CD8-positive, alpha-beta memory T cell (primary cell): Measurements from ENCODE around the gene SLMAP. TPM values are rescaled to one million over a fixed set of nuclear protein-coding genes. Genes with fewer than 3 reads are reported as not detected.

Experiments used
- CTCF ChIA-PET: fragments of 350-600 bp; sonication (Branson Sonifier 250); formaldehyde crosslinking; loops from one replicate; lab custom pipeline; 2021; ENCODE audit warnings: antibody characterized with exemption; lab: Charles Lee
- POLR2A ChIA-PET: fragments of 350-600 bp; sonication (Branson Sonifier 250); formaldehyde crosslinking; loops from one replicate; lab custom pipeline; 2021; ENCODE audit warnings: antibody characterized with exemption; lab: Charles Lee
- DNase-seq, 5 donors: peaks; one replicate each; pipeline versions ENCODE4 v3.0.0 to v3.0.0-alpha.2; 2020 to 2022; ENCODE audit warnings: mixed read lengths in 1 of 5
- H3K27ac ChIP-seq: one replicate; pipeline ENCODE4 v1.7.0; 2013; ENCODE audit warnings: low read depth, mild to moderate bottlenecking, low read length, moderate library complexity
- H3K27me3 ChIP-seq: 2 replicates; pipeline ENCODE4 v1.7.0; 2013; ENCODE audit warnings: low read length, mild to moderate bottlenecking; ENCODE audit not compliant: insufficient read depth, poor library complexity, severe bottlenecking
- H3K36me3 ChIP-seq: 2 replicates; pipeline ENCODE4 v1.7.0; 2013; ENCODE audit warnings: mild to moderate bottlenecking, low read length, moderate library complexity; ENCODE audit not compliant: insufficient read depth
- H3K4me1 ChIP-seq: 2 replicates; pipeline ENCODE4 v1.7.0; 2013; ENCODE audit warnings: mild to moderate bottlenecking, low read length, moderate library complexity; ENCODE audit not compliant: insufficient read depth
- H3K4me3 ChIP-seq: 2 replicates; pipeline ENCODE4 v1.7.0; 2013; ENCODE audit warnings: mild to moderate bottlenecking, low read length
- H3K9me3 ChIP-seq: 2 replicates; pipeline ENCODE4 v1.7.0; 2013; ENCODE audit warnings: mild to moderate bottlenecking, low read length
- H3K27ac Mint-ChIP-seq, 8 donors: one replicate each; pipeline ENCODE4 v1.8.0; 2020 to 2021; ENCODE audit warnings: mixed read lengths in 8 of 8, mild to moderate bottlenecking in 6 of 8, inconsistent platforms in 3 of 8, moderate library complexity in 3 of 8
- H3K27me3 Mint-ChIP-seq, 2 donors: one replicate each; pipeline ENCODE4 v1.8.0; 2020 to 2021; ENCODE audit warnings: mixed read lengths in 2 of 2, mild to moderate bottlenecking in 1 of 2, moderate library complexity in 1 of 2
- H3K36me3 Mint-ChIP-seq, 3 donors: one replicate each; pipeline ENCODE4 v1.8.0; 2020 to 2021; ENCODE audit warnings: mixed read lengths in 3 of 3, inconsistent platforms in 1 of 3, mild to moderate bottlenecking in 1 of 3
- H3K4me1 Mint-ChIP-seq, 3 donors: one replicate each; pipeline ENCODE4 v1.8.0; 2020 to 2021; ENCODE audit warnings: mixed read lengths in 3 of 3, inconsistent platforms in 1 of 3, mild to moderate bottlenecking in 1 of 3
- H3K4me3 Mint-ChIP-seq, 7 donors: one replicate each; pipeline ENCODE4 v1.8.0; 2020 to 2021; ENCODE audit warnings: mixed read lengths in 7 of 7, mild to moderate bottlenecking in 6 of 7, moderate library complexity in 4 of 7, inconsistent platforms in 2 of 7
- H3K9me3 Mint-ChIP-seq, 5 donors: one replicate each; pipeline ENCODE4 v1.8.0; 2020 to 2022; ENCODE audit warnings: mixed read lengths in 5 of 5, mild to moderate bottlenecking in 3 of 5, moderate library complexity in 2 of 5, inconsistent platforms in 1 of 5
- polyA plus RNA-seq: library from polyadenylated mRNA; unstranded; fragments of 300-500 nt; fragmentation: Illumina TruSeq; gene quantifications from one replicate; pipeline ENCODE4 v1.2.3, GENCODE V29; 2021
- total RNA-seq, 2 experiments: library from RNA; stranded (reverse); gene quantifications; one replicate each; pipeline ENCODE4 v1.2.3, GENCODE V29; 2021

SLMAP gene
- total and polyA plus RNA-seq, 3 experiments from 2014 or later: 26.7 to 57.8 (median 55.8) TPM

DNA sequence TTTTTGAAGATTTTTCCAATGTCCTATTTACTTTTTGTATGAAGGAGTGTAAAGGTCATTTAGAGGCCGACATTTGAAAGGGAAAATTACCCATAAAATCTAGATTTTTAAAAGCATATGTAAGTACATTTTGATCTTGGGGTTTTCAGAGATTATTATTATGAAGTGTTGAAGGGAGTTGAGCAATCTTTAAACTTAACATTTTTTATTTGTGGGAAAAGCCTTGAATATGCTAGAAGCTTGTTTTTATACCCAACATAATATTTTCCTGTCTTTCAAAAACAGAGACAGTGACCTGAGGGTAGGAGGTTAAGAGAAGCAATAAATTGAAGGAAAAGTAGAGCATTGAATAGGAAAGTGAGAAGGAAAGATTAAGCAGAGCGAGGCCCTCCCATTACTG is 85.7 kb downstream of the SLMAP start:
- no peaks in the 10 kb centered on the region for H3K9me3 ChIP-seq
- H3K36me3 Mint-ChIP-seq: peaks cover 0 to 15% (median 3%) of the 10 kb centered on the region in 3 donors
- POLR2A ChIA-PET: no interaction called here
- H3K4me3 ChIP-seq: no peak overlapping the region
- no peaks in the 10 kb centered on the region for H3K27me3 Mint-ChIP-seq
- peak overlapping the region in 4 of 8 donors; percentile 4 to 78 (median 41) for H3K27ac Mint-ChIP-seq
- peaks cover 14 to 24% (median 18%) of the 10 kb centered on the region in 3 donors for H3K4me1 Mint-ChIP-seq
- no peaks in the 10 kb centered on the region for H3K4me1 ChIP-seq
- no peak overlapping the region for H3K27ac ChIP-seq
- no peaks in the 10 kb centered on the region for H3K27me3 ChIP-seq
- no peak overlapping the region for H3K4me3 Mint-ChIP-seq
- no peaks in the 10 kb centered on the region for H3K9me3 Mint-ChIP-seq
- CTCF ChIA-PET: no interaction called here
- no peak for DNase-seq
- no peaks in the 10 kb centered on the region for H3K36me3 ChIP-seq

DNA sequence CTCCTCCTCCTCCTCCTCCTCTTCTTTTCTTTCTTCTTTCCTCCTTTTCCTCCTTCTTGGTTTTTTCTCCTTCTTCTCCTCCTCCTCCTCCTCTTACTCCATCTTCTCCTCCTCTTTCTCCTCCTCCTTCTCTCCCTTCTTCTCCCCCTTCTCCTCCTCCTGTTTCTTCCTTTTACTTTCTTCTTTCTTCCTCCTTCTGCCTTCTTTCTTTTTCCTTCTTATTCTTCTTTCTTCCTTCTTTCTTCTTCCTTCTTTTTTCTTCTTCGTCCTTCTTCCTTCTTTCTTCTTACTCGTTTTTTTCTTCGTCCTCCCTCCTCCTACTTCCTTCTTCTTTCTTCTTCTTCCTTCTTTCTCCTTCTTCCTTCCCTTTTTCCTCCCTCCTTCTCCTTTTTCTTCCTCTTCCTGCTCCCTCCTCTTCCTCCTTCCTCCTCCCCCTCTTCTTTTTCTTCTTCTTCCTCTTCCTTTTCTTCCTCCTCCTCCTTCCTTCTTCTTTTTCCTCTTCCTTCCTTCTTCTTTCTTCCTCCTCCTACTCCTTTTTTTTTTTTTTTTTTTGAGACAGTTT is 92.1 kb downstream of the SLMAP start:
- no peaks in the 10 kb centered on the region for H3K27me3 ChIP-seq
- Mint-ChIP-seq H3K27me3 (no peaks in the 10 kb centered on the region), H3K36me3 (peaks cover 0 to 24% (median 3%) of the 10 kb centered on the region in 3 donors), H3K4me3 (no peak overlapping the region), H3K27ac (peak overlapping the region in 1 of 8 donors; percentile 79), H3K4me1 (no peaks in the 10 kb centered on the region), H3K9me3 (no peaks in the 10 kb centered on the region)
- ChIA-PET POLR2A (no interaction called here), CTCF (no interaction called here)
- H3K4me1 ChIP-seq: no peaks in the 10 kb centered on the region
- no peaks in the 10 kb centered on the region for H3K9me3 ChIP-seq
- DNase-seq: no peak
- no peaks in the 10 kb centered on the region for H3K36me3 ChIP-seq
- H3K27ac ChIP-seq: no peak overlapping the region
- no peak overlapping the region for H3K4me3 ChIP-seq

DNA sequence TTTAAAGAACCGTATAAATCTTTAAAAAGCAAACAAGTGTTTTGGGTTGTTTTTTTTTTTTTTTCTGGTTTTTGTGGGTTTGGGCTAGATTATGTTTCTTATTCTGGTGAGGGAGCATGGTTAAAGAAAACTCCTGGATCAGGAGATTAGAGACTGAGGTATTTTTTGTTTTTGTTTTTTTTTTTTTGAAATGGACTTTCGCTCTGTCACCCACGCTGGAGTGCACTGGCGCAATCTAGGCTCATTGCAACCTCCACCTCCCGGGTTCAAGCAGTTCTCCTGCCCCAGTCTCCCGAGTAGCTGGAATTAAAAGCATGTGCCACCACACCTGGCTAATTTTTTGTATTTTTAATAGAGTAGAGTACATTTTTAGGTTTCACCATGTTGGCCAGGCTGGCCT is 95.2 kb downstream of the SLMAP start:
- H3K4me3 Mint-ChIP-seq: no peak overlapping the region
- Histone ChIP-seq H3K36me3 (no peaks in the 10 kb centered on the region), H3K9me3 (no peaks in the 10 kb centered on the region), H3K27ac (no peak overlapping the region), H3K4me1 (no peaks in the 10 kb centered on the region), H3K27me3 (no peaks in the 10 kb centered on the region), H3K4me3 (no peak overlapping the region)
- H3K27ac Mint-ChIP-seq: no peak overlapping the region
- ChIA-PET CTCF (no interaction called here), POLR2A (no interaction called here)
- no peaks in the 10 kb centered on the region for H3K27me3 Mint-ChIP-seq
- H3K4me1 Mint-ChIP-seq: no peaks in the 10 kb centered on the region
- peaks cover 0 to 20% (median 0%) of the 10 kb centered on the region in 3 donors for H3K36me3 Mint-ChIP-seq
- H3K9me3 Mint-ChIP-seq: no peaks in the 10 kb centered on the region
- no peak for DNase-seq

GRCh38 chr3:57852896-57853295 is 96.8 kb downstream of the SLMAP start:
- ChIA-PET CTCF (interaction anchor here (1.3 kb wide), 1 partner anchor 455 kb away, joined by 4 read pairs; no protein-coding TSS in a partner anchor), POLR2A (no interaction called here)
- H3K36me3 Mint-ChIP-seq: peaks cover 0 to 25% (median 1%) of the 10 kb centered on the region in 3 donors
- H3K27ac Mint-ChIP-seq: no peak overlapping the region
- H3K36me3 ChIP-seq: no peaks in the 10 kb centered on the region
- H3K27ac ChIP-seq: no peak overlapping the region
- H3K4me3 ChIP-seq: no peak overlapping the region
- no peaks in the 10 kb centered on the region for H3K27me3 Mint-ChIP-seq
- no peak for DNase-seq
- no peaks in the 10 kb centered on the region for H3K9me3 ChIP-seq
- H3K9me3 Mint-ChIP-seq: no peaks in the 10 kb centered on the region
- H3K4me1 Mint-ChIP-seq: no peaks in the 10 kb centered on the region
- no peak overlapping the region for H3K4me3 Mint-ChIP-seq
- H3K27me3 ChIP-seq: no peaks in the 10 kb centered on the region
- no peaks in the 10 kb centered on the region for H3K4me1 ChIP-seq

GRCh38 chr3:57855281-57855680 is 99.2 kb downstream of the SLMAP start:
- Mint-ChIP-seq H3K4me1 (no peaks in the 10 kb centered on the region), H3K27ac (no peak overlapping the region), H3K36me3 (peaks cover 0 to 37% (median 9%) of the 10 kb centered on the region in 3 donors), H3K27me3 (no peaks in the 10 kb centered on the region), H3K4me3 (no peak overlapping the region), H3K9me3 (no peaks in the 10 kb centered on the region)
- Histone ChIP-seq H3K27me3 (no peaks in the 10 kb centered on the region), H3K4me3 (no peak overlapping the region), H3K4me1 (no peaks in the 10 kb centered on the region), H3K36me3 (no peaks in the 10 kb centered on the region), H3K27ac (no peak overlapping the region), H3K9me3 (no peaks in the 10 kb centered on the region)
- no peak for DNase-seq
- ChIA-PET POLR2A (no interaction called here), CTCF (interaction anchor here (1.8 kb wide), 1 partner anchor 458 kb away, joined by 11 read pairs; no protein-coding TSS in a partner anchor)

- Mint-ChIP-seq H3K36me3 (peaks cover 0 to 39% (median 11%) of the 10 kb centered on the region in 3 donors), H3K4me1 (no peaks in the 10 kb centered on the region), H3K4me3 (no peak overlapping the region), H3K27ac (no peak overlapping the region), H3K9me3 (no peaks in the 10 kb centered on the region), H3K27me3 (no peaks in the 10 kb centered on the region)
- POLR2A ChIA-PET: no interaction called here
- no peaks in the 10 kb centered on the region for H3K4me1 ChIP-seq
- peaks cover 3% of the 10 kb centered on the region for H3K36me3 ChIP-seq
- H3K9me3 ChIP-seq: no peaks in the 10 kb centered on the region
- DNase-seq: no peak
- H3K27ac ChIP-seq: no peak overlapping the region
- no peaks in the 10 kb centered on the region for H3K27me3 ChIP-seq
- CTCF ChIA-PET: interaction anchor here (1.8 kb wide), 1 partner anchor 459 kb away, joined by 11 read pairs; no protein-coding TSS in a partner anchor
- no peak overlapping the region for H3K4me3 ChIP-seq
Observed at GRCh38 chr3:57855943-57856342, 99.8 kb downstream of the SLMAP start.

DNA sequence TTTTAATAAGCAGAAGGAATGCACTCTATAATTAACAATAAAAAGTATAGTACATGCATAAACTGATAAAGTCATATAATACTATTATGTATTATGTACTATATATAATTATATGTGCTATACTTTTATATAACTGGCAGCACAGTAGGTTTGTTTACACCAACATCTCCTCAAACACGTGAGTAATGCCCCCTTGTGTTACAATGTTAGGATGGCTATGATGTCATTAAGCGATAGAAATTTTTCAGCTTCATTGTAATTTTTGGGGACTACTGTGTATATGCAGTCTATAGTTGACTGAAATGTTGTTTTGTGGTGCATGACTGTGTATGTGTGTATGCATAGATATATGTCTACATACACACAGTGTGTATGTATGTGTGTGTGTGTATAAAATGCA is 100.6 kb downstream of the SLMAP start:
- Histone ChIP-seq H3K4me1 (no peaks in the 10 kb centered on the region), H3K27ac (no peak overlapping the region), H3K27me3 (no peaks in the 10 kb centered on the region), H3K4me3 (no peak overlapping the region), H3K9me3 (no peaks in the 10 kb centered on the region), H3K36me3 (peaks cover 8% of the 10 kb centered on the region)
- no peak overlapping the region for H3K4me3 Mint-ChIP-seq
- H3K9me3 Mint-ChIP-seq: no peaks in the 10 kb centered on the region
- no peak overlapping the region for H3K27ac Mint-ChIP-seq
- ChIA-PET POLR2A (no interaction called here), CTCF (interaction anchor here (0.9 to 1.8 kb wide), 2 partner anchors 11 to 459 kb away, joined by 3 to 11 read pairs; no protein-coding TSS in a partner anchor)
- H3K27me3 Mint-ChIP-seq: no peaks in the 10 kb centered on the region
- H3K36me3 Mint-ChIP-seq: peaks cover 0 to 38% (median 11%) of the 10 kb centered on the region in 3 donors
- DNase-seq: peak in 1 of 5 donors; percentile 1
- H3K4me1 Mint-ChIP-seq: no peaks in the 10 kb centered on the region

GRCh38 chr3:57862894-57863293 is 106.8 kb downstream of the SLMAP start:
- CTCF ChIA-PET: no interaction called here
- H3K36me3 Mint-ChIP-seq: peaks cover 7 to 69% (median 27%) of the 10 kb centered on the region in 3 donors

More at GRCh38 chr3:57862894-57863293, 106.8 kb downstream of the SLMAP start:
- Mint-ChIP-seq H3K27me3 (no peaks in the 10 kb centered on the region), H3K4me1 (no peaks in the 10 kb centered on the region), H3K9me3 (no peaks in the 10 kb centered on the region), H3K27ac (peak overlapping the region in 1 of 8 donors; percentile 30), H3K4me3 (no peak overlapping the region)
- Histone ChIP-seq H3K9me3 (no peaks in the 10 kb centered on the region), H3K27ac (no peak overlapping the region), H3K27me3 (no peaks in the 10 kb centered on the region), H3K4me3 (no peak overlapping the region), H3K4me1 (no peaks in the 10 kb centered on the region), H3K36me3 (peaks cover 14% of the 10 kb centered on the region)
- no peak for DNase-seq
- POLR2A ChIA-PET: no interaction called here
